ENCODE results near the gene MISP. TPM values are rescaled to one million over a fixed set of nuclear protein-coding genes. Genes with fewer than 3 reads are reported as not detected.

MISP gene
- total RNA-seq, 1 experiment from 2014 or later = 0.70 TPM

DNA sequence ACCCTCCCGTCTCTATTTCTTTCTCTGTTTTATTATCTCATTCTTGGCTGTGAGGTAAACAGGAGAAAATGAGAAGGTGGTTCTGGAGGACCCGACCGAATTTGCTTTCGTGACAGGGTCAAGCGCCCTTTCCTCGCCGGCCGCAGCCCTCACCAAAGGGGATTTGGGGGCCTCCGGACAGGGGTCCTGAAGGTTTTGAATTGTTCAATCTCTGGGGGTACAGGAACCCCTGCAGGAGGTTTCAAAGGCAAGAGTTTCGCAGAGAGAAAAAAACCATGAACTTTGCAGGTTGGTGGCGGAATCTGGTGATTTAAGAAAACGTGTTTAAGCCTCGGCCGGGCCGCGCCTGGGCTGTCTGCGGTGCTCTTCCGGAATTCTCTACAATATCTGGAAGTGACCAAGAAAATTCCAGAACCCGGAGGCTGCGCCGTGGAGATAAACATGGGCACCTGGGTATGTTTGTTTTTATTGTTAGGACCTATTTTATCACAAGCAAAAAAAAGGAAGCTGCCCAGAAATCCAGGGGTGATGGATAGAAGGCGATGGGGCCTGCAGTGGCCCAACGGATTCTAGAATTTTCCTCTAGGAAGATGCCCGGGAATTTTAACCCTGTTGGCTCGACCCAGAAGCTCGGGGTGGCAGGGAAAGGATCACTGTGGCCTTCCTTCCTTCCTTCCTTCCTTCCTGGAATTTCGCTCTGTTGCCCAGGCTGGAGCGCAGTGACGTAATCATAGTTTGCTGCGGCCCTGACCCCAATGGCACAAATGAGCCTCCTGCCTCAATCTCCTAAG, 32.2 kb downstream of the MISP start (continued):
- TF ChIP-seq, protein P1, sequence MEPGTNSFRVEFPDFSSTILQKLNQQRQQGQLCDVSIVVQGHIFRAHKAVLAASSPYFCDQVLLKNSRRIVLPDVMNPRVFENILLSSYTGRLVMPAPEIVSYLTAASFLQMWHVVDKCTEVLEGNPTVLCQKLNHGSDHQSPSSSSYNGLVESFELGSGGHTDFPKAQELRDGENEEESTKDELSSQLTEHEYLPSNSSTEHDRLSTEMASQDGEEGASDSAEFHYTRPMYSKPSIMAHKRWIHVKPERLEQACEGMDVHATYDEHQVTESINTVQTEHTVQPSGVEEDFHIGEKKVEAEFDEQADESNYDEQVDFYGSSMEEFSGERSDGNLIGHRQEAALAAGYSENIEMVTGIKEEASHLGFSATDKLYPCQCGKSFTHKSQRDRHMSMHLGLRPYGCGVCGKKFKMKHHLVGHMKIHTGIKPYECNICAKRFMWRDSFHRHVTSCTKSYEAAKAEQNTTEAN (CRISPR knock-in tag; IDR thresholded peaks at IDR 0.05) = no peak

DNA sequence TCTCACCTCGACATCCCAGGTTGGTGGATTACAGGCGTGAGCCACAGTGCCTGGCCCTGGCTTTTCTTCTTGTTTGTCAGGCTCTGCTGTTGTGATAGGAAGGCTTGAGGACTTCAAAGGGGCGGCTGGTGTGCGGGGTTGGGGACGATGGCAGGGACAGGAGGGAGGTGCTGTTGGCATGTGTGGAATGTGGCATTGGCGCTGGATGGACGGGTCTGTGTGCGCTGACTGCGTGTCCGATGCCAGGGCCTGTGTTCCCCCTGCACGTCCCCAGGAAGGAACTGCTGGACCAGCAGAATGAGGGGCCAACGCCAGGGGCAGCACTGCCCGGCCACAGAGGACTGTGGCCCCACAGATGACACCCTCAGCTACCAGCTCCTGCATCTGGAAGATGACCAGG, 33.6 kb downstream of the MISP start:
- ATAC-seq = no peak
- no peaks in the 10 kb centered on the region for H3K9me3 Mint-ChIP-seq
- H3K27ac Mint-ChIP-seq = peak overlapping the region; percentile 32; the same call in 1 of the 2 replicates
- DNase-seq (ENCODE audit: low spot score) = no peak
- POLR2A ChIA-PET = interaction anchor here (1.4 kb wide), 1 partner anchor 12 kb away, joined by 5 read pairs; the partner anchor contains the start of gene PTBP1
- TF ChIP-seq, protein P2, sequence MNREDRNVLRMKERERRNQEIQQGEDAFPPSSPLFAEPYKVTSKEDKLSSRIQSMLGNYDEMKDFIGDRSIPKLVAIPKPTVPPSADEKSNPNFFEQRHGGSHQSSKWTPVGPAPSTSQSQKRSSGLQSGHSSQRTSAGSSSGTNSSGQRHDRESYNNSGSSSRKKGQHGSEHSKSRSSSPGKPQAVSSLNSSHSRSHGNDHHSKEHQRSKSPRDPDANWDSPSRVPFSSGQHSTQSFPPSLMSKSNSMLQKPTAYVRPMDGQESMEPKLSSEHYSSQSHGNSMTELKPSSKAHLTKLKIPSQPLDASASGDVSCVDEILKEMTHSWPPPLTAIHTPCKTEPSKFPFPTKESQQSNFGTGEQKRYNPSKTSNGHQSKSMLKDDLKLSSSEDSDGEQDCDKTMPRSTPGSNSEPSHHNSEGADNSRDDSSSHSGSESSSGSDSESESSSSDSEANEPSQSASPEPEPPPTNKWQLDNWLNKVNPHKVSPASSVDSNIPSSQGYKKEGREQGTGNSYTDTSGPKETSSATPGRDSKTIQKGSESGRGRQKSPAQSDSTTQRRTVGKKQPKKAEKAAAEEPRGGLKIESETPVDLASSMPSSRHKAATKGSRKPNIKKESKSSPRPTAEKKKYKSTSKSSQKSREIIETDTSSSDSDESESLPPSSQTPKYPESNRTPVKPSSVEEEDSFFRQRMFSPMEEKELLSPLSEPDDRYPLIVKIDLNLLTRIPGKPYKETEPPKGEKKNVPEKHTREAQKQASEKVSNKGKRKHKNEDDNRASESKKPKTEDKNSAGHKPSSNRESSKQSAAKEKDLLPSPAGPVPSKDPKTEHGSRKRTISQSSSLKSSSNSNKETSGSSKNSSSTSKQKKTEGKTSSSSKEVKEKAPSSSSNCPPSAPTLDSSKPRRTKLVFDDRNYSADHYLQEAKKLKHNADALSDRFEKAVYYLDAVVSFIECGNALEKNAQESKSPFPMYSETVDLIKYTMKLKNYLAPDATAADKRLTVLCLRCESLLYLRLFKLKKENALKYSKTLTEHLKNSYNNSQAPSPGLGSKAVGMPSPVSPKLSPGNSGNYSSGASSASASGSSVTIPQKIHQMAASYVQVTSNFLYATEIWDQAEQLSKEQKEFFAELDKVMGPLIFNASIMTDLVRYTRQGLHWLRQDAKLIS (CRISPR knock-in tag; IDR thresholded peaks at IDR 0.05; ENCODE audit: borderline replicate concordance) = no peak
- TF ChIP-seq, protein P3, sequence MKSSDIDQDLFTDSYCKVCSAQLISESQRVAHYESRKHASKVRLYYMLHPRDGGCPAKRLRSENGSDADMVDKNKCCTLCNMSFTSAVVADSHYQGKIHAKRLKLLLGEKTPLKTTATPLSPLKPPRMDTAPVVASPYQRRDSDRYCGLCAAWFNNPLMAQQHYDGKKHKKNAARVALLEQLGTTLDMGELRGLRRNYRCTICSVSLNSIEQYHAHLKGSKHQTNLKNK (CRISPR knock-in tag; IDR thresholded peaks at IDR 0.05) = no peak
- TF ChIP-seq, protein P4, sequence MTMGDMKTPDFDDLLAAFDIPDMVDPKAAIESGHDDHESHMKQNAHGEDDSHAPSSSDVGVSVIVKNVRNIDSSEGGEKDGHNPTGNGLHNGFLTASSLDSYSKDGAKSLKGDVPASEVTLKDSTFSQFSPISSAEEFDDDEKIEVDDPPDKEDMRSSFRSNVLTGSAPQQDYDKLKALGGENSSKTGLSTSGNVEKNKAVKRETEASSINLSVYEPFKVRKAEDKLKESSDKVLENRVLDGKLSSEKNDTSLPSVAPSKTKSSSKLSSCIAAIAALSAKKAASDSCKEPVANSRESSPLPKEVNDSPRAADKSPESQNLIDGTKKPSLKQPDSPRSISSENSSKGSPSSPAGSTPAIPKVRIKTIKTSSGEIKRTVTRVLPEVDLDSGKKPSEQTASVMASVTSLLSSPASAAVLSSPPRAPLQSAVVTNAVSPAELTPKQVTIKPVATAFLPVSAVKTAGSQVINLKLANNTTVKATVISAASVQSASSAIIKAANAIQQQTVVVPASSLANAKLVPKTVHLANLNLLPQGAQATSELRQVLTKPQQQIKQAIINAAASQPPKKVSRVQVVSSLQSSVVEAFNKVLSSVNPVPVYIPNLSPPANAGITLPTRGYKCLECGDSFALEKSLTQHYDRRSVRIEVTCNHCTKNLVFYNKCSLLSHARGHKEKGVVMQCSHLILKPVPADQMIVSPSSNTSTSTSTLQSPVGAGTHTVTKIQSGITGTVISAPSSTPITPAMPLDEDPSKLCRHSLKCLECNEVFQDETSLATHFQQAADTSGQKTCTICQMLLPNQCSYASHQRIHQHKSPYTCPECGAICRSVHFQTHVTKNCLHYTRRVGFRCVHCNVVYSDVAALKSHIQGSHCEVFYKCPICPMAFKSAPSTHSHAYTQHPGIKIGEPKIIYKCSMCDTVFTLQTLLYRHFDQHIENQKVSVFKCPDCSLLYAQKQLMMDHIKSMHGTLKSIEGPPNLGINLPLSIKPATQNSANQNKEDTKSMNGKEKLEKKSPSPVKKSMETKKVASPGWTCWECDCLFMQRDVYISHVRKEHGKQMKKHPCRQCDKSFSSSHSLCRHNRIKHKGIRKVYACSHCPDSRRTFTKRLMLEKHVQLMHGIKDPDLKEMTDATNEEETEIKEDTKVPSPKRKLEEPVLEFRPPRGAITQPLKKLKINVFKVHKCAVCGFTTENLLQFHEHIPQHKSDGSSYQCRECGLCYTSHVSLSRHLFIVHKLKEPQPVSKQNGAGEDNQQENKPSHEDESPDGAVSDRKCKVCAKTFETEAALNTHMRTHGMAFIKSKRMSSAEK (CRISPR knock-in tag; IDR thresholded peaks at IDR 0.05; ENCODE audit: borderline replicate concordance) = no peak
- TF ChIP-seq, protein P5, sequence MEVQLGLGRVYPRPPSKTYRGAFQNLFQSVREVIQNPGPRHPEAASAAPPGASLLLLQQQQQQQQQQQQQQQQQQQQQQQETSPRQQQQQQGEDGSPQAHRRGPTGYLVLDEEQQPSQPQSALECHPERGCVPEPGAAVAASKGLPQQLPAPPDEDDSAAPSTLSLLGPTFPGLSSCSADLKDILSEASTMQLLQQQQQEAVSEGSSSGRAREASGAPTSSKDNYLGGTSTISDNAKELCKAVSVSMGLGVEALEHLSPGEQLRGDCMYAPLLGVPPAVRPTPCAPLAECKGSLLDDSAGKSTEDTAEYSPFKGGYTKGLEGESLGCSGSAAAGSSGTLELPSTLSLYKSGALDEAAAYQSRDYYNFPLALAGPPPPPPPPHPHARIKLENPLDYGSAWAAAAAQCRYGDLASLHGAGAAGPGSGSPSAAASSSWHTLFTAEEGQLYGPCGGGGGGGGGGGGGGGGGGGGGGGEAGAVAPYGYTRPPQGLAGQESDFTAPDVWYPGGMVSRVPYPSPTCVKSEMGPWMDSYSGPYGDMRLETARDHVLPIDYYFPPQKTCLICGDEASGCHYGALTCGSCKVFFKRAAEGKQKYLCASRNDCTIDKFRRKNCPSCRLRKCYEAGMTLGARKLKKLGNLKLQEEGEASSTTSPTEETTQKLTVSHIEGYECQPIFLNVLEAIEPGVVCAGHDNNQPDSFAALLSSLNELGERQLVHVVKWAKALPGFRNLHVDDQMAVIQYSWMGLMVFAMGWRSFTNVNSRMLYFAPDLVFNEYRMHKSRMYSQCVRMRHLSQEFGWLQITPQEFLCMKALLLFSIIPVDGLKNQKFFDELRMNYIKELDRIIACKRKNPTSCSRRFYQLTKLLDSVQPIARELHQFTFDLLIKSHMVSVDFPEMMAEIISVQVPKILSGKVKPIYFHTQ (CRISPR knock-in tag; IDR thresholded peaks at IDR 0.05) = no peak
- TF ChIP-seq GRHL2 (CRISPR knock-in tag; IDR thresholded peaks at IDR 0.05; ENCODE audit: insufficient replicate concordance, severe bottlenecking) (no peak), NR1H2 (CRISPR knock-in tag; IDR thresholded peaks at IDR 0.05) (no peak), FOXJ3 (CRISPR knock-in tag; IDR thresholded peaks at IDR 0.05; ENCODE audit: borderline replicate concordance) (no peak)
- TF ChIP-seq, protein P6, sequence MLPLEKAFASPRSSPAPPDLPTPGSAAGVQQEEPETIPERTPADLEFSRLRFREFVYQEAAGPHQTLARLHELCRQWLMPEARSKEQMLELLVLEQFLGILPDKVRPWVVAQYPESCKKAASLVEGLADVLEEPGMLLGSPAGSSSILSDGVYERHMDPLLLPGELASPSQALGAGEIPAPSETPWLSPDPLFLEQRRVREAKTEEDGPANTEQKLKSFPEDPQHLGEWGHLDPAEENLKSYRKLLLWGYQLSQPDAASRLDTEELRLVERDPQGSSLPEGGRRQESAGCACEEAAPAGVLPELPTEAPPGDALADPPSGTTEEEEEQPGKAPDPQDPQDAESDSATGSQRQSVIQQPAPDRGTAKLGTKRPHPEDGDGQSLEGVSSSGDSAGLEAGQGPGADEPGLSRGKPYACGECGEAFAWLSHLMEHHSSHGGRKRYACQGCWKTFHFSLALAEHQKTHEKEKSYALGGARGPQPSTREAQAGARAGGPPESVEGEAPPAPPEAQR (CRISPR knock-in tag; IDR thresholded peaks at IDR 0.05) = no peak
- no peak overlapping the region for H3K4me3 Mint-ChIP-seq
- H3K36me3 Mint-ChIP-seq = no peaks in the 10 kb centered on the region
- no peaks in the 10 kb centered on the region for H3K27me3 Mint-ChIP-seq (ENCODE audit: low read depth)
- peaks cover 32% of the 10 kb centered on the region for H3K4me1 Mint-ChIP-seq
- CTCF ChIA-PET = no interaction called here
